ENCODE data around the gene PACSIN1.

GRCh38 chr6:34463299-34463698 lies 2.6 kb upstream of the PACSIN1 start:
- TF ChIP-seq CTCF (IDR thresholded peaks at IDR 0.05; ENCODE audit: low read depth, low read length): no peak
- no peak for TF ChIP-seq MAX (IDR thresholded peaks at IDR 0.05; ENCODE audit: low read depth, low read length)
- TF ChIP-seq POLR2A (IDR thresholded peaks at IDR 0.05; ENCODE audit: extremely low read depth, insufficient read length): no peak
- no peak for TF ChIP-seq MYC (IDR thresholded peaks at IDR 0.05; ENCODE audit: low read depth, low read length)

Measured in NB4 (cell line).